ENCODE measurements around the gene CASTOR1.

CASTOR1 gene

DNA sequence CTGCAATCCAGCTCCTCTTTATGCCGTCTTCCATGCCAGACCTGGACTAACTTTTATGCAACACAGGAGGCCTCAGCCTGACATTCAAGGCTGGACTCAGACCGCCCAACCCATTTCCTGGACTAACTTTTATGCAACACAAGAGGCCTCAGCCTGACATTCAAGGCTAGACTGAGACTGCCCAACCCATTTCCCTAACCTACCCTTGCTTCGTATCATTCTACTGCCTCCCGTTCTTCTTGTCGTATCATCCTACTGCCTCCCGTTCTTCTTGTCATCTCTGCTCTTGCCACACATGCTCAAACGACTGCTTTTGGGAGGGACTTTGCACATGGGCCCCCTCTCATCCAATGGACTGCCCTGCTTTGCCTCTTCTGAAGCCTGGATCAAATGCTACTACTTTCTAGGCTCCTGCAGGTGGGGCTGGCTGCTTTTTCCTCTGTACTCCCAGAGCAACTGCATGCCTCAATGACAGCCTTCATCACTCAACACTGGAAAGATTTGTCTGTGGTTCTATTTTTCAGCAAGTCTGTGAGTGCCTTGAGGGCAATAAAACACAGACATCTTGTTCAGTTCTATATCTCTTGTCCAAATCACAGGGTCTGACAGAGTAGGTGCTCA lies 29.6 kb upstream of the CASTOR1 start:
- DNase-seq: no peak

DNA sequence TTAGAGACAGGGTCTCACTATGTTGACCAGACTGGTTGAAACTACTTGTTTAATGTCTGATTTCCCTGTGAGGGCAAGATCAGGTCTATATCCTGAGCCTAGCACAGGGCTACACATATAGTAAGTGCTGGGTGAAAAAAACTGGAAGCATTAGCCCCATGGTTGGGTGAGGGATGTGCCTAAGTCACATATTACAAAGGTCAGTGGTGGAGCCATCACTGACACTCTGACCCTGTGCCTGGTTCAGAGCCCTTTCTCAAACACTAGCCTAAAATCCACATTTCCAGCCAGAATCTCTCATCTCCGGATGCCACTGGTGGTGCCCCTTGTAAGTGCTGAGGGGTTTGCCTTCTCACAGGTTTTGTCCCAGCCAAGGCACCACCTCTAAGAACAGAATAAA lies 28.5 kb upstream of the CASTOR1 start:
- DNase-seq: no peak

DNA sequence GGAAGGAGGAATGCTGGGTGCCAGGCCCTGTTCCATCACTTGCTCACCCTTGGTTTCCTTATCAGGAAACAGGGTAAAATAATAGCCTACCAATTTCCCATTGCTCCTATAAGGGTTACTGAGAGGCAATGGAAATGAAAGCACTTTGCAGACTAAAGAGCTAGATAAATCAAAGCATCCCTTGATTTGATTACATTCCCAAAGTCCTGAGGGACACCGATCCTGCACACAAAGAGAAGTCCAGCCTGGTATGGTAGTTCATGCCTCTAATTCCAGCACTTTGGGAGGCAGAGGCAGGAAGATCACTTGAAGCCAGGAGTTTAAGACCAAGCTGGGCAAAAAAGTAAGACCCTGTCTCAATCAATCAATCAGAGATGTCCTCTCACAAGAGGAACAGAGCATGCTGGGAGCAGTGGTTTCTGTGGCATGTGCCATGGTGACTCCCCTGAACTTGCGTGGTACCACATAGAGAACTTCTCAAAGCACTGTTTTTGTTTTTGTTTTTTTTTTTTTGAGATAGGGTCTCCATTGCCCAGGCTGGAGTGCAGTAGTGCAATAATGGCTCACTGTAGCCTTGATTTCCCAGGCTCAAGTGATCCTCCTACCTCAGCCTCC lies 26.8 kb upstream of the CASTOR1 start:
- no peak for DNase-seq

GRCh38 chr22:30314915-30315314 lies 25.6 kb upstream of the CASTOR1 start:
- DNase-seq: no peak

- DNase-seq: no peak
Observed at GRCh38 chr22:30313527-30314363, 24.4 kb upstream of the CASTOR1 start.

- peak; percentile 61 for DNase-seq
Observed at GRCh38 chr22:30312053-30312452, 22.7 kb upstream of the CASTOR1 start.

- DNase-seq: no peak
Observed at GRCh38 chr22:30310881-30311771, 21.8 kb upstream of the CASTOR1 start.

GRCh38 chr22:30309951-30310741 lies 20.8 kb upstream of the CASTOR1 start:
- DNase-seq: no peak

- DNase-seq: no peak
Observed at GRCh38 chr22:30308518-30309230, 19.4 kb upstream of the CASTOR1 start.

GRCh38 chr22:30308093-30308492 lies 18.8 kb upstream of the CASTOR1 start:
- no peak for DNase-seq

GRCh38 chr22:30307041-30307574 lies 17.8 kb upstream of the CASTOR1 start:
- DNase-seq: no peak

GRCh38 chr22:30306627-30307011 lies 17.3 kb upstream of the CASTOR1 start:
- DNase-seq: no peak

- no peak for DNase-seq
Observed at GRCh38 chr22:30305906-30306626, 16.8 kb upstream of the CASTOR1 start.

DNA sequence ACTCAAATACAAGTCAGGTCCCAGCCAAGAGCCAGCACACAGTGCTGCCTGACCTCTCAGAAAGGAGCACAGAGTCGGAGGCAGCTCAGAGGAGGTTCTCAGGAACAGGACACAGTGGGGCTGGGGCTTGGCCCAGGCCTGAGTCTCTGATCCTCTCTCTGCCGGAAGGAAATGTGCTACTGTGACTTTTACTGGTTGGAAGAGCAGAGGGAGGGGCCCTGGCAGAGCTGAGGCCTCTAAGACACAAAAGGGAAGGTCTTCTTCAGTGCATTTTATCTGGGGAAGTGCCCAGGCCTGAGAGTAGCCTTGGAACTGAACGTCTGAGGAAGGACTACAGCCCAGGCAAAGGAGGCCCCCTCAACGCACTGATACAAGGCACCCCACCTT lies 16.2 kb upstream of the CASTOR1 start:
- no peak for DNase-seq

GRCh38 chr22:30304495-30305244 lies 15.4 kb upstream of the CASTOR1 start:
- DNase-seq: no peak

- no peak for DNase-seq
Observed at GRCh38 chr22:30302810-30303138, 13.5 kb upstream of the CASTOR1 start.

- DNase-seq: no peak
Observed at GRCh38 chr22:30301995-30302809, 12.9 kb upstream of the CASTOR1 start.

DNA sequence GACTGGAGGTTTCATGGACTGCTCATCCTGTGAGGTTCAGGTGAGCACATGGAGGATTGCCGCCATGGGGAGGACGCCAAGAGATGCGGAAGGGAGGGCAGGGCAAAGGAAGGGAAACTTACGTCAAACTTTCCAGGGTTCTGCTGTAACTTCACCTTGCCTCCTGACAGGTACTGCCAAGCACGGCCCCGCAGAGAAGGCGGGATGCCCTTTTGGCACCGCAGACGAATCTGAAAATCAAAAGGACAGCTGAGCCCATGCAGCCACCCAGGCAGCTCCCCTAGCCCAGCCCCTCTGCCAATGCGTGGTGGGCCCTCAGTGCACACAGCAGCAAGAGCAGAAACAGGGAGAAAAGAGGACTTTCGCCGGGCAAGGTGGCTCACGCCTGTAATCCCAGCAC lies 10.0 kb upstream of the CASTOR1 start:
- no peak for DNase-seq

Measured in T1000 (cell line).